Subcutaneous abdominal adipose tissue (tissue), 5 donors: ENCODE data around the gene NR3C1.

ENCODE experiments used
- H3K27ac ChIP-seq: one replicate; pipeline ENCODE4 v1.7.0; 2013; ENCODE audit warnings: low read depth, mild to moderate bottlenecking, inconsistent platforms, low read length, moderate library complexity
- H3K27me3 ChIP-seq, 5 donors: one replicate each; pipeline ENCODE4 v1.7.0; 2013; ENCODE audit warnings: low read length in 5 of 5, inconsistent platforms in 1 of 5; ENCODE audit not compliant: control insufficient read depth in 5 of 5, insufficient read depth in 4 of 5
- H3K36me3 ChIP-seq, 5 donors: one replicate each; pipeline ENCODE4 v1.7.0; 2013; ENCODE audit warnings: low read length in 5 of 5; ENCODE audit not compliant: control insufficient read depth in 5 of 5, insufficient read depth in 5 of 5
- H3K4me1 ChIP-seq, 5 donors: one replicate each; pipeline ENCODE4 v1.7.0; 2013; ENCODE audit warnings: low read length in 5 of 5, mild to moderate bottlenecking in 3 of 5, moderate library complexity in 1 of 5; ENCODE audit not compliant: control insufficient read depth in 5 of 5, insufficient read depth in 5 of 5
- H3K4me3 ChIP-seq, 5 donors: one replicate each; pipeline ENCODE4 v1.7.0; 2013; ENCODE audit warnings: low read length in 5 of 5, low read depth in 1 of 5
- H3K9ac ChIP-seq, 5 donors: one replicate each; pipeline ENCODE4 v1.7.0; 2013; ENCODE audit warnings: low read length in 5 of 5, mild to moderate bottlenecking in 4 of 5, moderate library complexity in 3 of 5
- H3K9me3 ChIP-seq, 5 donors: one replicate each; pipeline ENCODE4 v1.7.0; 2013; ENCODE audit warnings: low read length in 5 of 5; ENCODE audit not compliant: control insufficient read depth in 5 of 5
- donor health status: healthy.
- donor health status: healthy.
- donor health status: healthy.
- donor health status: healthy.
- donor health status: healthy.

NR3C1 gene

DNA sequence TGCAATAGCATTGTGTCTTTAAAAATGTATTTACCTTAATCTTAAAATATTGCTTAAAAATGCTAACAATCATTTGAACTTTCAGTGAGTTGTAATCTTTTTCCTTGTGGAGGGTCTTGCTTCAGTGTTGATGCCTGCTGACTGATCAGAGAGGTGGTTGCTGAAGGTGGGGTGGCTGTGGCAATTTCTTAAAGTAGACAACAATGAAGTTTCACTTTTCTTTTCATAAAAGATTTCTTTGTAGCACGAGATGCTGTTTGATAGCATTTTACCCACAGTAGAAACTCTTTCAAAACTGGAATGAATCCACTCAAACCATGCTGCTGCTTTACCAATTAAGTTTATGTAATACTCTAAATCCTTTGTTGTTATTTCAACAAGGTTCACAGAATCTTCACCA lies 50.8 kb downstream of the NR3C1 start:
- H3K36me3 ChIP-seq = peaks cover 0 to 2% (median 0%) of the 10 kb centered on the region in 5 donors
- peaks cover 2 to 94% (median 78%) of the 10 kb centered on the region in 5 donors for H3K4me1 ChIP-seq
- H3K27me3 ChIP-seq = no peaks in the 10 kb centered on the region
- H3K27ac ChIP-seq = peak overlapping the region; percentile 85
- no peak overlapping the region for H3K9ac ChIP-seq
- H3K9me3 ChIP-seq = no peaks in the 10 kb centered on the region
- H3K4me3 ChIP-seq = no peak overlapping the region

DNA sequence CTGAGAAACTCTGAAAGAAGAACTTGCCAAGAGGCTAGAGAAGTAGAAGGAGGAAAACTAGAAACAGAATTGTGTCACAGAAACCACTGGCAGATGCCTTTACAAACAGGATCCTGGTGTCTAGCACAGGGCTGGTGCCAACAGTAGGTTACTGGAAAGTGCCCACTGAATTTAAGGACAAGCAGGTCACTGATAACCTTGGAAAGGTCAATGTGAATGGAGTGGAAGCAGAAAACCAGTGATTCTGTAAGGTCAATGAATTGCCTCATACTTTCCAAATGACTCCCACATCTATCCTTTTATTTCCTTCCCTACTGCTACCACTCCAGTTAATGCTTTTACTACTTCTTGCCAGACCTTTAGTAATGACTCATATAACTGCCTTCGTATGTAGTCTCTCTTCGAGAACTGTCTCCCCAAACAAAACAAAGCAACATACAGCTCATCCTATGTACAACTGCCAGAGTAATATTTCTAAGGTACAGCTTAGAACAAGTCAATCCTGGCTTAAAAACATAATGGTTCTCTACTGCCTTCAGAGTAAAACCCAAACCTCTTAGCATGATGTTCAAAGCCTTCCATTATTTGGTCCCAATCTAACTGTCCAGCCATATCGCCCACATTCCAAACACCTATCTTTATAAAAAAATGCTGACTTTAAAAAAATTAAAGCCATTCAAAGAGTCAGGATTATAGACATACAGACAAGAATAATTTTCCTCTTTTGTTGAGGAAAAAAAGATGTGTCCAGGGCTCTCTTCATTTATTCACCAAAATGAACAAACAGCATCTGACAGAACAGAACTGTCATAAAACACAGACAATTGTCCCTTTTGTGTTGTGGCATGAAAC lies 52.5 kb downstream of the NR3C1 start:
- Histone ChIP-seq H3K4me1 (peaks cover 5 to 97% (median 78%) of the 10 kb centered on the region in 5 donors), H3K27ac (peak overlapping the region; percentile 42), H3K9ac (no peak overlapping the region)

DNA sequence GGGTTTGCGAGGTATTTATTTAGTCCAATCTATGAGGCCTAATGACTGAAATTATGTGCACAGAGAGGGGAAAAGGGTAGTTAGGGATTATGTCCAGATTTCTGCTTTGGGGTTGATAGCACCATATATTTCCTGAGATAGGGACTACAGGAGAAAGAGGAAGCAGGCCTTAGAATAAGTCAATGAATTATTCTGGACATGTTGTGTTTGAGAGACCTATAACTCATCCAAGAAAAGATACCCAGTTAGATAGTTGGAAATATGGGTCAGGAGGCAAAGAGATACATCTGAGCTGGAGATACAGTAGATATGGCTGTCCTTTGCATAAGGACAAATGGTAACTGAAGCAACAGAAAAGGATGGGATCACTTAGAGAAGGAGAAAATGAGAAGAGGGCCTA lies 53.1 kb downstream of the NR3C1 start:
- H3K27me3 ChIP-seq = no peaks in the 10 kb centered on the region
- H3K27ac ChIP-seq = peak overlapping the region; percentile 42
- H3K9me3 ChIP-seq = no peaks in the 10 kb centered on the region
- no peak overlapping the region for H3K9ac ChIP-seq
- H3K4me3 ChIP-seq = no peak overlapping the region
- peaks cover 0 to 2% (median 0%) of the 10 kb centered on the region in 5 donors for H3K36me3 ChIP-seq
- peaks cover 5 to 91% (median 74%) of the 10 kb centered on the region in 5 donors for H3K4me1 ChIP-seq

More for the DNA sequence above, 52.5 kb downstream of the NR3C1 start:
- Histone ChIP-seq H3K36me3 (peaks cover 0 to 2% (median 0%) of the 10 kb centered on the region in 5 donors), H3K9me3 (no peaks in the 10 kb centered on the region), H3K27me3 (no peaks in the 10 kb centered on the region), H3K4me3 (no peak overlapping the region)

DNA sequence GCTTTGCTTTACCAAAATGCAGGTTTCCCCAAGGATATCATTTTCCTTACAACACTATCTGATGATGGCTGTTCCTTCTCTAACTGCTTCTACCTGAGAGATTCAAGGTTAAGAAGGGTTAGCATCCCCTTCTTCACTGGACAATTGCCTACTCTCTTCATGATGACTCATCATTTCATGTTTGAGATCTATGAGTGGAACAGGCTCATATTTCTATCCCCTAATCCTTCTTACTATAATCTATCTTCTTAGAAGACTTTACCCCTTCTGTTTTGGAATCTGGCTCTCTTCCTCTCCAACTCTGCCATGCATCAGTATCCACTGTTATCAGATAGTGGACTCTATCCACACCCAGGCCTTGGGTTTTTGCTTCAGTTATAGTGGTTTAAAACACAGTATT lies 54.3 kb downstream of the NR3C1 start:
- Histone ChIP-seq H3K27ac (peak overlapping the region; percentile 32), H3K4me3 (no peak overlapping the region), H3K9ac (no peak overlapping the region), H3K4me1 (peaks cover 5 to 79% (median 63%) of the 10 kb centered on the region in 5 donors), H3K9me3 (no peaks in the 10 kb centered on the region), H3K36me3 (peaks cover 0 to 2% (median 0%) of the 10 kb centered on the region in 5 donors), H3K27me3 (no peaks in the 10 kb centered on the region)

DNA sequence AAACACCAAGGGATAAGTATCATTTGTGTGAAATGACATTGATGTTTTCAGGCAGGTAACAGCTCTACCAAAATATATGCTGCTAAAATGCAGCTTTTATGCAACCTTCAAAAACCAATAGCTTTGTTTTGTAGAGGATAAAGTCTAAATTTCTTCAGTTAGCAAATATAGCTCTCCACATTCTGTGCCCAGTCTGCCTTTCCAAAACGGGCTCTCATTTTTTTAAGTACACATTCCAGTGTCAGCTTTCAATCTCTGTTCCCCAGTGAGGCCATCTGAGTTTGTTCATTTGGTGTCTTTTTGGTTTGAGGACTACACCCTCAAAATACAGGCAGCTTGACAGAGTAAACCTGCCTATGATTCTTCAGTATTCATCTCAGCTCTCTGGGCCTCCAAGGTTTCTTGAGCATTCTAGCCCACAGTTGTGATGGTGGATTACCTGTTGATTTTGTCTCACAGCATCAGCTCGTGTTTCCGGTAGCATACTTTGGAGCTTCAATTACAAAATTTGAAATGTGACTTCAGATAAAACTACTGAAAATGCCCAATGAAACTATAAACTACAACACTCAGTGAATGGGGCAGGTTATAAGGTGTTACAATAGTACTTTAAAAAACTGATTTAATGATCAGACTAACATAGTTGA lies 55.7 kb downstream of the NR3C1 start:
- peaks cover 0 to 2% (median 0%) of the 10 kb centered on the region in 5 donors for H3K36me3 ChIP-seq
- no peak overlapping the region for H3K4me3 ChIP-seq
- peak overlapping the region; percentile 63 for H3K27ac ChIP-seq
- no peaks in the 10 kb centered on the region for H3K27me3 ChIP-seq
- peak overlapping the region in 2 of 5 donors; percentile 4 to 61 for H3K9ac ChIP-seq
- peaks cover 5 to 74% (median 54%) of the 10 kb centered on the region in 5 donors for H3K4me1 ChIP-seq
- no peaks in the 10 kb centered on the region for H3K9me3 ChIP-seq

DNA sequence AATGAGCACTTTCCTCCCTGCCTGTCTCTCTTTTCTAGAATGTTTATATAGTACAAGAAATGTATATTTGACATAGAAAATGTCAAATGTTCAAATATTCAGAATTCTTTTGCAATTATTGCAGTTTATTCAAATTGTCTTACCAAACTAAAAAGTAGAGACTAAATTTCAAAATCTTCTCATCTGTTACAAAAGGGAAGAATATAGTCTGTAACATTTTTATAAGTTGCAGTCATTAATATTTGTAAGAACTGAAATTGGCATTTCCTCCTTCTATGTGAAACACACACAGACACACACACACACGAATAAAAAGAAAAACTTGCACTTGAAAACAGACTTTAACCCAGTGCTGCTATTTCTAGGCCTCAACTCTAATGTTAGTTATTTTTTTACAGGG lies 56.4 kb downstream of the NR3C1 start:
- H3K27me3 ChIP-seq = no peaks in the 10 kb centered on the region
- peak overlapping the region; percentile 63 for H3K27ac ChIP-seq
- H3K9ac ChIP-seq = peak overlapping the region in 1 of 5 donors; percentile 61
- H3K4me1 ChIP-seq = peaks cover 5 to 73% (median 53%) of the 10 kb centered on the region in 5 donors
- no peaks in the 10 kb centered on the region for H3K9me3 ChIP-seq
- H3K4me3 ChIP-seq = no peak overlapping the region
- peaks cover 0 to 2% (median 0%) of the 10 kb centered on the region in 5 donors for H3K36me3 ChIP-seq

DNA sequence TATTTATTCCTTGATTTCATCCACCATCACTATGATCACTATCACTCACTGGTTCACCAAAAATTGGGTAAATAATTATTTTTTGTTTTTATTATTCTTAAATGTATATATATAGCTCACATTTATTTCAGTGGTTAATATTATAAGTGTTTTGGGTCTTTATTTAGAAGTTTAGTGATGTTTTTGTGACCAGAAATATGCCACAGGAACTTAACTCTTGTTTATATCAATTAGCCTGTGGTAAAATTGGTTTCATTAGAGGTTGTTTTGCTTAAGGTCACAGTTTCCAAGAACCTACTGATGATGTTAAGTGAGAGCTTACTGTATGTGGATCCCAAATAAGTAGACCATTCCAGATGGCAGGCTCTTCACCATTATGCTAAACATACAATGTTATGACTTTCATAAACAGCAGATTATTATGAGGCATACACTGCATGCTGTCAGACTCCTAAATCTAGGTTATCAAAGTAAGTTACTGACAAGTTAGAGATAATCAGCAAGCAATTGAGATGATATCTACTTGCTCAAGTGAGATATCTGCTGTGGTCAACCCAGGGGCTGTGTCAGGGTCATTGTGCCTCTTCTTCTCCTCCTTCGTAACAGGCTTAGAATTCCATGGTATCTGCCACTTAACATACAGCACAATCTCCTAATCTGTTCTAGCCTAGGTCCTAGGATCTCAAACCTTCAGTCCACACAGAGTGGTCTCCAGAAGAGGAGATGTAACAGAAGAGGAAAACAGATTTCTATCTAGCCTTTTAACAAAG lies 57.6 kb downstream of the NR3C1 start:
- Histone ChIP-seq H3K36me3 (peaks cover 0 to 2% (median 0%) of the 10 kb centered on the region in 5 donors), H3K9ac (peak overlapping the region in 1 of 5 donors; percentile 33), H3K4me1 (peaks cover 5 to 73% (median 48%) of the 10 kb centered on the region in 5 donors), H3K9me3 (no peaks in the 10 kb centered on the region), H3K27ac (peak overlapping the region; percentile 63), H3K4me3 (no peak overlapping the region), H3K27me3 (no peaks in the 10 kb centered on the region)

DNA sequence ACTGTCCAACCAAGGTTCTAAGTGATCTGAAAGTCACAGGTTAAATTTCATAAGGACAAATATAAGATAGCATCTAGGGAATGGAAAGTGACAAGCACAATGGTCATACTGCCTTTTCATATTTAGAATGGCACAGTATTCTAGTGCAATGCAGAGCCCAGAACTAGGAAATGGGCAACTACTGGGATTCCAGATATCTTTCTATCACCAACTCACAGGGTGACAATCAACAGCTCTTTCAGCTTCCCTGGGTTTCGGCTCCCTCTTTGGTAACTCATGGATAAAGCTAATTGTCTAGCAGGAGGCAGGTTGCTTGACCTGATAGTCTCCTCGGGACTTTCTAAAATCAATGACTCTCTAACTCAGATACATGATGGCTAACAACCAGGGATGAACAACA lies 60.4 kb downstream of the NR3C1 start:
- Histone ChIP-seq H3K4me1 (peaks cover 3 to 51% (median 32%) of the 10 kb centered on the region in 5 donors), H3K9me3 (no peaks in the 10 kb centered on the region)

DNA sequence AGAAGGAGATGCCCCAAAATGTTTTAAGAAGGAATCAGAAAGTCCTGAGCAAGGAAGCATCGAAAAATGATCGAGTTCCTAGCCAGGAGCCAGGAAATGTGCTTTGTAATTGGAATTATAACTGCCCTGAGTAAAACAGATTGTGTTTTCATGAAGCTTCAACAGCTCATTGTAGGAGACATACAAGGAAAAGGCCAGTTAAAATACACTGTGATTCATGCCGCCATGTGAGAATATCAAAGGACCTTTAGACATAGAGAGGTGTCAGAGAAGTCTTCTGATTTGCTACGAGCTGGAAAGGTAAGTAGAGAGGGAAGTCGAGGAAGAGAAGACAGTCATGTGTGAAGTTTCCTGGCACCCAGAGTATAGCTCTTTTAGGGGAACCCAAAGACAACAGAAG lies 60.9 kb downstream of the NR3C1 start:
- Histone ChIP-seq H3K27ac (peak overlapping the region; percentile 38), H3K4me3 (no peak overlapping the region), H3K4me1 (peaks cover 2 to 46% (median 28%) of the 10 kb centered on the region in 5 donors), H3K27me3 (no peaks in the 10 kb centered on the region), H3K9me3 (no peaks in the 10 kb centered on the region), H3K36me3 (peaks cover 0 to 5% (median 3%) of the 10 kb centered on the region in 5 donors), H3K9ac (no peak overlapping the region)

More for the DNA sequence above, 60.4 kb downstream of the NR3C1 start:
- Histone ChIP-seq H3K9ac (no peak overlapping the region), H3K36me3 (peaks cover 0 to 5% (median 3%) of the 10 kb centered on the region in 5 donors), H3K4me3 (no peak overlapping the region), H3K27me3 (no peaks in the 10 kb centered on the region), H3K27ac (peak overlapping the region; percentile 38)
